HUES48 (cell line): ENCODE measurements around the gene ENTR1.

Source experiments
- H3K27ac ChIP-seq: one replicate; pipeline ENCODE4 v1.7.0; 2013; ENCODE audit warnings: low read depth, low read length, inconsistent platforms
- H3K27me3 ChIP-seq: 2 replicates; pipeline ENCODE4 v1.6.1; 2013; ENCODE audit warnings: mild to moderate bottlenecking, low read length; ENCODE audit not compliant: control insufficient read depth, insufficient read depth
- H3K36me3 ChIP-seq: 2 replicates; pipeline ENCODE4 v1.6.1; 2013; ENCODE audit warnings: low read length; ENCODE audit not compliant: control insufficient read depth, insufficient read depth
- H3K4me1 ChIP-seq: 2 replicates; pipeline ENCODE4 v1.6.1; 2013; ENCODE audit warnings: mild to moderate bottlenecking, low read length; ENCODE audit not compliant: control insufficient read depth, insufficient read depth
- H3K4me3 ChIP-seq: 2 replicates; pipeline ENCODE4 v1.5.1; 2013; ENCODE audit warnings: mild to moderate bottlenecking, low read depth, low read length
- H3K9ac ChIP-seq: 2 replicates; pipeline ENCODE4 v1.6.1; 2013; ENCODE audit warnings: mild to moderate bottlenecking, low read depth, low read length, moderate library complexity
- H3K9me3 ChIP-seq: 2 replicates; pipeline ENCODE4 v1.6.1; 2013; ENCODE audit warnings: low read length; ENCODE audit not compliant: control insufficient read depth, insufficient read depth

The ENTR1 gene

DNA sequence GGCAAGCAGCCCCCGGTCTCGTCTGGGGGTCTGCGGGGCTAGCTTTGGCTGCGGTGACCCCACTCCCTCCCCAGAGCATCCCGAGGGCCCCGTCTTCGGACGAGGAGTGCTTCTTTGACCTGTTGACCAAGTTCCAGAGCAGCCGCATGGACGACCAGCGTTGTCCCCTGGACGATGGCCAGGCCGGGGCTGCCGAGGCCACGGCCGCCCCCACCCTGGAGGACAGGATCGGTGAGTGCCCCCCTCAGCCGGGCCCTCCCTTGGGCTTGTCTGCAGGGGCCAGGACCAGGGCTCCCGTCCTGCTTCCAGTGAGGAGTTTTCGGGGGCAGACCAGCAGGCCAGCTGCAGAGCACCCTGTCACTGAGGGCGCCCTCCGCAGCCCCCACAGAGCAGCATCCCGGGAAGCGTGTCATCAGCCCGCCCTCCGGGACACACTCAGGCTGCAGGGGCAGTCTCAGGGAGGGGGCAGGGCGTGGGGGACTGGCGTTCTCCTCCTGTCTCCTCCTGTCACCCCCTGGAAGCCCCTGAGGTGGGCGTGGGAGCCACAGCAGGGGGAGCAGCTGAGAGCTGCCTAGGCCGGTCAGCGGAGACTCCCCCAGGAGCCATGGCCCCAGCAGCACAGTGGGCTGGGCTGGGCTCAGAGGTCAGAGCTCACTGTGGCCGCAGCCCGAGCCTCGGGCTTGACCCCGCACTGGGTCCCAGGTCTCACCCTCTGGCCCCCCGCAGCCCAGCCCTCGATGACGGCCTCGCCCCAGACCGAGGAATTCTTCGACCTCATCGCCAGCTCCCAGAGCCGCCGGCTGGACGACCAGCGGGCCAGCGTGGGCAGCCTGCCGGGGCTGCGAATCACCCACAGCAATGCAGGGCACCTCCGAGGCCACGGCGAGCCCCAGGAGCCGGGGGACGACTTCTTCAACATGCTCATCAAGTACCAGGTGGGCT, 54.5 kb downstream of the ENTR1 start:
- Histone ChIP-seq H3K9me3 (no peaks in the 10 kb centered on the region), H3K9ac (no peak overlapping the region), H3K27ac (no peak overlapping the region), H3K27me3 (no peaks in the 10 kb centered on the region), H3K4me3 (no peak overlapping the region), H3K4me1 (no peaks in the 10 kb centered on the region), H3K36me3 (no peaks in the 10 kb centered on the region)

DNA sequence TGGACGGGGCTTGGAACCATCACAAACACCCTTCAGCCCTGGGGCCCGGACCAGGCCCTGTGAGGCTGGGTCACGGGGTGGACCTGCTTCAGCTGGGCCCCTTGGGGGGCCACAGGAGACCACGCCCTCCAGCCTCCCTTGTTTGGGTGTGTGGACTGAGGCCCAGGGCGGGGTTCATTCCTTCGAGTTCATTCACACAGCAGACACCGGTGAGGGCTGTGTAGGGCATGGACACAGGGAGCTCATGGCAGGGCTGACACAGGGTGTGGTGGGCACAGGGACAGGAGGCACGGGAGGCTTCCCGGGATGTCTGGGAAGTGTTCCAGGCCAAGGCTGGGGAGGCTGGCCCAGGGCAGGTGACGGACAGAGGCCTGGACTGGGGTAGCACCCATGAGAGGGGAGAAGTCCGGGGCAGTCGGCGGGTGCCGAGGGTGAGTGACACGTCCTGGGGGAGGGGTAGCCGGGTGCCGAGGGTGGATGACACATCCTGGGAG, 55.8 kb downstream of the ENTR1 start:
- no peak overlapping the region for H3K4me3 ChIP-seq
- no peaks in the 10 kb centered on the region for H3K27me3 ChIP-seq
- no peaks in the 10 kb centered on the region for H3K36me3 ChIP-seq
- no peaks in the 10 kb centered on the region for H3K4me1 ChIP-seq
- no peak overlapping the region for H3K9ac ChIP-seq
- H3K27ac ChIP-seq = no peak overlapping the region
- H3K9me3 ChIP-seq = no peaks in the 10 kb centered on the region

DNA sequence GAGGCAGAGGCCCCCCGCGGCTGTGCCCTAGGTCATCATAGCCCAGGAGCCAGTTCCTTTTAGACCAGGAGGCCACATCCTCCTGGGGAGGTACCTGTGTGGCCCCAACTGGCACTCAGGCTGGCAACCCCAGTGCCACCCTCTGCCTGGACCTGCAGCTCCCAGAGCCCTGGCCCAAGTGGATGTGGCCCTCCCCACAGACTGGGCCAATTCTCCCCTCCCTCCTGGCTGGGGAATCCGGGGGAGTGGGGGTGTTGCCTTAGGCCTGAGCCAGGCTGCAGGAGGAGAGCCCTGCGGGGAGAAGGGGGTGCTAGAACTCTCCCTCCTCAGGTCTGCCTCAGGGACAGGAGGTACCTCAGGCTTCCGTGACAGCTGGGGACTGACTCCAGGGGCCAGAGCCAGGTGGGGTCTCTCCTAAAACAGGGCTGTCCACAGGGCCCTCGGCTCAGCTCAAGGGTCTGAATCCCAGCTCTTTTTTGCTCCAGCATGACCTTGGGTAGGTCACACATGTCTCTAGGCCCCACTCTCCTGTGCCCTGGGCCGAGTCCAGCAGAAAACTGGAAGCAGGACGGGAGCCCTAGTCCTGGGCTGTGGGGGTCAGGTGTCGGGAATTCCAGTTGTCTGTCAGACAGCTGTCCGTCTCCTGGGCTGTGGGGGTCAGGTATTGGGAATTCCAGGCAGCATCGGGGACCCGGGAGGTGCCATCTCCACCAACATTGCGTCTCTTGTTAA, 56.5 kb downstream of the ENTR1 start:
- H3K27me3 ChIP-seq = no peaks in the 10 kb centered on the region
- no peaks in the 10 kb centered on the region for H3K4me1 ChIP-seq
- no peaks in the 10 kb centered on the region for H3K36me3 ChIP-seq
- H3K27ac ChIP-seq = no peak overlapping the region
- no peak overlapping the region for H3K9ac ChIP-seq
- no peak overlapping the region for H3K4me3 ChIP-seq
- no peaks in the 10 kb centered on the region for H3K9me3 ChIP-seq

DNA sequence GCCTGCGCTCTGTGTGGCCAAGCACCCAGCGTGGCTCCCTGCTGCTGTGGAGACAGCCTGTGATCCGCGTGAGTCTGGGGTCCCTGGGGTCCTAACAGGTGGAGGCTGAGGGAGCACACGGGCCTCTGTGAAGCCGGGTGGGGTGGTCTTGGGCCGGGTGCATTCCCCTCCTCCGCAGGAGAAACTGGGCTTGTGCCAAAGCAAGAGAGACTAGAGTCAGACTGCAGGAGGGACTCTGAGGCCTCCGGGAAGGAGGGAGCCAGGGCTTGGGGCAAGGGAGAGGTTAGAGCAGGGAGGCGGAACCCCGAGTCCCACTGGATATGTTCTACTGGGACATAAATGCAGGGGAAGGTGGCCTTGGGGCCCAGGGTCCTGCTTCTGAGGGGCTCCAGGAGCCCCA, 57.3 kb downstream of the ENTR1 start:
- H3K4me1 ChIP-seq = no peaks in the 10 kb centered on the region
- no peak overlapping the region for H3K4me3 ChIP-seq
- H3K9me3 ChIP-seq = no peaks in the 10 kb centered on the region
- H3K9ac ChIP-seq = no peak overlapping the region
- H3K27me3 ChIP-seq = no peaks in the 10 kb centered on the region
- H3K27ac ChIP-seq = no peak overlapping the region
- H3K36me3 ChIP-seq = no peaks in the 10 kb centered on the region

DNA sequence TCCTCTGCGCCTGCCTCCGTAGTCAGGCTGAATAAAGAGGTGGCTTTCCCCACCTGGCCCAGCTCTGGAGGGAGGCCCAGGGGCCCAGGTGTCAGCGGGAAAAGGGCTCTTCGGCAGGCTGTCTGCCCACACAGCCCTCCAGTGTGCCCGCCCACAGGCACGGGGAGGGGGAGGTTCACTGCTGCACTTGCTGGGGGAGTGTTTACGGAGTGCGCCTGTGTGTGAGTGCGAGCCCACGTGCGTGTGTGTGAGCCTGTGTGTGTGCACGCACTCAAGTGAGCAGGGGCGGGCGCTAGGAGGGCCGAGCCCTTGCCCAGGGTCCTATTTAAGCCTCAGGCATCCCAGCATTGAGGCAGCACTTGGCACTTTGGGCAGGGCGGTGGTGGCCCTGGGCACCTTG, 57.7 kb downstream of the ENTR1 start:
- Histone ChIP-seq H3K4me1 (no peaks in the 10 kb centered on the region), H3K4me3 (no peak overlapping the region), H3K36me3 (no peaks in the 10 kb centered on the region), H3K27me3 (no peaks in the 10 kb centered on the region), H3K27ac (no peak overlapping the region), H3K9me3 (no peaks in the 10 kb centered on the region), H3K9ac (no peak overlapping the region)
